LNCaP clone FGC (cell line): ENCODE data around the gene HOXA7.

Experiments used
- DNase-seq: peaks from one replicate; pipeline ENCODE4 v3.0.0-alpha.2; 2011; ENCODE audit warnings: low read depth
- H3K4me3 ChIP-seq: 2 replicates; pipeline ENCODE4 v1.5.1; 2011; ENCODE audit warnings: mild to moderate bottlenecking, low read depth, low read length, control low read depth
- TF ChIP-seq, protein P1 (sequence below): IDR thresholded peaks from 2 replicates; pipeline ENCODE4 v1.5.1; 2012; ENCODE audit warnings: mild to moderate bottlenecking; ENCODE audit not compliant: control insufficient read depth, insufficient read depth; ENCODE audit errors: extremely low read depth

Gene HOXA7

DNA sequence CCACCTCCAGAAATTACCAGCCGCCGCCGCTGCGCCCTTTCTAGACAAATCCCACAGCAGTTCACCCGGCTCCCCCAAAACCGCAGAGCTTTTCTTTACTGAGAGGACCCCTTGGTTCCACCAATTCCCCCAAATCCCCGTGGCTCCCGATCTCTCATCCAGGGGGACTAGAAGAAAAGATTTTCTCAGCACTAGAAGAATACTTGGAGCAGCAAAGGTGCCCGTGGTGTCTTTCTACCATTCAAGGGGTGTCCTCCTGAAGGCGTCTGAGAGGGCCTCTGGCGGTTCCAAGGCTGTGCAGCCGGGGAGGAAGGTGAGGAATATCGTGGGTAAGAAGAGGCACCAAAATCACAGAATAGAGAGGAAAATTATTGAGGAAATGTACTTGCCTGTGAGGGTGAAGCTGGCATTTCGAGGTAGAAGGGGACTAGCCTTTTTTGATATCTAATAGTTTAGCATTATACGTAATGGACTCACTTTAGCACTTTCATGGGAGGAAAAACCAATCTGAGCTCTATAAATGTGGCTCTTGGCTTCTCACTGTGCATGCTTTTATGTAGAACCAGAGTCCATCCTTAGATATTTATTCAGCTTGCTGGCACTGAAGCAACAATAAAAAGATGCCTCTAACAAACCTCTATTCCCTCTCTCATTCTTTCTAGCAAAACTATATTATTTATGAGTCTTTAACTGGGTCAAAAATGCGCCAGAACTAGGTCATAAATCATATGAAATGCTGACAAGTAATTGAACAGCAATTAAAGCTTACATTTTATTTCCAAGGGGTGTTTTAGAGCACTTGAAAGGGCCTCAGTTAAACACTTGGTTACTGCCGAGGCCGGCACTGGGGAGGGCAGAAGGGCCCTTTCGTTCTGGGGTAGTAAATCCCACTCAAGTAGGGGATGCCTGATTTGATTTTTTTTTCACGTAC is 40.2 kb downstream of the HOXA7 start:
- H3K4me3 ChIP-seq, result no peak overlapping the region
- TF ChIP-seq, protein P1, sequence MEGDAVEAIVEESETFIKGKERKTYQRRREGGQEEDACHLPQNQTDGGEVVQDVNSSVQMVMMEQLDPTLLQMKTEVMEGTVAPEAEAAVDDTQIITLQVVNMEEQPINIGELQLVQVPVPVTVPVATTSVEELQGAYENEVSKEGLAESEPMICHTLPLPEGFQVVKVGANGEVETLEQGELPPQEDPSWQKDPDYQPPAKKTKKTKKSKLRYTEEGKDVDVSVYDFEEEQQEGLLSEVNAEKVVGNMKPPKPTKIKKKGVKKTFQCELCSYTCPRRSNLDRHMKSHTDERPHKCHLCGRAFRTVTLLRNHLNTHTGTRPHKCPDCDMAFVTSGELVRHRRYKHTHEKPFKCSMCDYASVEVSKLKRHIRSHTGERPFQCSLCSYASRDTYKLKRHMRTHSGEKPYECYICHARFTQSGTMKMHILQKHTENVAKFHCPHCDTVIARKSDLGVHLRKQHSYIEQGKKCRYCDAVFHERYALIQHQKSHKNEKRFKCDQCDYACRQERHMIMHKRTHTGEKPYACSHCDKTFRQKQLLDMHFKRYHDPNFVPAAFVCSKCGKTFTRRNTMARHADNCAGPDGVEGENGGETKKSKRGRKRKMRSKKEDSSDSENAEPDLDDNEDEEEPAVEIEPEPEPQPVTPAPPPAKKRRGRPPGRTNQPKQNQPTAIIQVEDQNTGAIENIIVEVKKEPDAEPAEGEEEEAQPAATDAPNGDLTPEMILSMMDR, result no peak
- DNase-seq, result no peak

DNA sequence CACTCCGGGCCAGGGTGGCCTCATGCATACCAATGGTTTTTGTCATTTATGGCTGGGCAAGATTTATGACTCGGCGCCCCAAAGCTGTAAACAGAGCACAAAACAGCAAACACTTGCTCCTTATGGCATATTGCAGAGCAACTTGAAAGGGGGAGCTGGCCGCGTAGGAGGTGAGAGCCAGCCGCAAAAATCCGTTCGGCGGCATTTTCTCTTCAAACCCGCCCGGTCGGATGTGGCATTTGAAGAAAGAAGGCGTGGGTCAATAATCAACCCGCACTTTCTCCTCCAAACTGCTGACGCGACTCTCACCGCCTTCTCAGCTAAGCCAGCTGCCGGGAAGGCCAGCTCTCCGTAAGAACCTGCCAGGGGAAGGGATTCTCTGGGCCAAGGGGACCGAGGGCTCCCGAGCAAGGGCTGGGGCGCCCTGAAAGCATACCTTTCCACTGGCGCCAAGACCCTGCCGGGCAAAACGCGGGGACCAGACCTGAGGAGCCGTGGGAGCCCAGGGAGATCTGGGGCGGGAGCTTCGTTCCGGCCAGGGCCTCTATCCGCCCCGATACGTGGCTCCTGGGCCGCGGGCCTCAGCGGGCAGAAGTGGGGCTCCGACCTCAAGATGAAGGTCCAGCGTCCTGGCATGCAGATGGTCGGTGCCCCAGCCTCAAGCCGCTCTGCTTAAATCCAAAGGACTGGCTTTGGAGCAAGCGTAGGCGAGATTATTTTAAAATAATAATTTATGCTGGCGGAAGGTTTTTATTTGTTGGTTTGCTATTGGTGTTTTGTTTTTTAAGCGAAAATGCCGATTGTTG is 41.1 kb downstream of the HOXA7 start:
- TF ChIP-seq, protein P1, result no peak
- H3K4me3 ChIP-seq, result no peak overlapping the region
- no peak for DNase-seq

- no peak for DNase-seq
- no peak overlapping the region for H3K4me3 ChIP-seq
Measured at GRCh38 chr7:27114881-27115220, 41.6 kb downstream of the HOXA7 start.

GRCh38 chr7:27113991-27114769 is 42.3 kb downstream of the HOXA7 start:
- no peak for DNase-seq
- TF ChIP-seq, protein P1, result no peak
- no peak overlapping the region for H3K4me3 ChIP-seq

More at GRCh38 chr7:27114881-27115220, 41.6 kb downstream of the HOXA7 start:
- TF ChIP-seq, protein P1, result no peak

- DNase-seq, result no peak
Measured at GRCh38 chr7:27112955-27113949, 43.2 kb downstream of the HOXA7 start.

More at GRCh38 chr7:27112955-27113949, 43.2 kb downstream of the HOXA7 start:
- no peak overlapping the region for H3K4me3 ChIP-seq
- TF ChIP-seq, protein P1, result no peak
